ENCODE measurements around the gene NFIB.

The NFIB gene

GRCh38 chr9:14192556-14192955, 121.4 kb downstream of the NFIB start:
- no peak for DNase-seq (ENCODE audit: low read depth in 4 of 4, low spot score in 1 of 4)

GRCh38 chr9:14191512-14191911, 122.4 kb downstream of the NFIB start:
- DNase-seq (ENCODE audit: low read depth in 4 of 4, low spot score in 1 of 4), result no peak

- DNase-seq (ENCODE audit: low read depth in 4 of 4, low spot score in 1 of 4), result no peak
Measured at GRCh38 chr9:14190240-14190639, 123.7 kb downstream of the NFIB start.

GRCh38 chr9:14189578-14189977, 124.4 kb downstream of the NFIB start:
- no peak for DNase-seq (ENCODE audit: low read depth in 4 of 4, low spot score in 1 of 4)

DNA sequence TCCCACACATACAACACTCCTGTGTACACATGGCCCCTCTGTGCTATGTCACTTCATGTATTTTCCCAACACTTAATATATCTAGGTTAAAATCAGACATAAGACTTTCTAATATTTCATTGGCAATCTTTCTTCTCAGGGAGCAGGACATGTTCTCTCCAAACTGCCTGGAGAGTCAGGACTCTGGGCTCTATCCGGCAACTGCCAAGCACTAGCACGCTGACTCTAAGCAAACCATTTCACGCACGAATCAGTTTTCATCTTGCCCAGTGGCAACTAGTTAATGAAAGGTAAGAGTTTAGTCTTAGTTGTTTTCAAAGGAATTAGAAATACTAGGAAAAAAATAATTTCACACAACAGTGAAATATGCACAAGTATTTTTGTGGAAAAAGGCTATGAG, 124.8 kb downstream of the NFIB start:
- no peak for DNase-seq (ENCODE audit: low read depth in 4 of 4, low spot score in 1 of 4)

DNA sequence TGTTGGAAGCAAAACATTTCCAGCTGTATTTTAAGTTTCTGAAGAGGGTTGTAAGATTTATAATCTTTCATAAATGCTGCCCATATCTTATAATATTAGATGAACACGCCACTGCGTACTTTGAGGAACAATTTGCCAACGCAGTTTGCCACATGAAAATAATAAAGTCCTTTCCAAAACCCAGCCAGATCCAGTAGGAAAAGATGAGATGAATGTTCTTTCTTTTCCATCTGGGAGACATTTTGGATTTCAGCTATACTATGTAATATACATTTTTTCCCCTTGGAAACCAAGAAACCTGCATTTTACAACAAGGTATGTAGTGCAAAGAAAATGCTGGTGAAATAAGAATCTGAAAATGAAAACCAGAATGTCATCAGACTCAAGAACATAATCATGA, 125.4 kb downstream of the NFIB start:
- DNase-seq (ENCODE audit: low read depth in 4 of 4, low spot score in 1 of 4), result no peak

GRCh38 chr9:14188011-14188410, 125.9 kb downstream of the NFIB start:
- no peak for DNase-seq (ENCODE audit: low read depth in 4 of 4, low spot score in 1 of 4)

DNA sequence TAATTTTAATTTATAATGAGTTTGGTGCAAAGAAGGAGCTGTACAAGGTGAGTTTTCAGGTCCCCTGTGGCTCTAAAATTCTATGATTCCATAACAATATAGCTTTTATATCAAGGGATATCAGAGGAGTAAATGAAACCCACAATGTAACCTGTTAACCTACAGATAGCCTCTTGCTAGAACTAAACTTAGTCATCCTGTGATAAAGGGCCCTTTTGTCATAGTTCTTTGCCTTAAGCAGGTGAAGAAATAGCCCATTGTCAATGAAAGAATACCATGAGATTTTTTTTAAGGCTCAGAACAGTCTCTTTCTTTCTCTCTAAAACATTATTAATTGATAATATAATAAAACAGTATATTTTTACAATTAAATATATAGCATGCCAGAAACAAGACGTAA, 127.8 kb downstream of the NFIB start:
- no peak for DNase-seq (ENCODE audit: low read depth in 4 of 4, low spot score in 1 of 4)

DNA sequence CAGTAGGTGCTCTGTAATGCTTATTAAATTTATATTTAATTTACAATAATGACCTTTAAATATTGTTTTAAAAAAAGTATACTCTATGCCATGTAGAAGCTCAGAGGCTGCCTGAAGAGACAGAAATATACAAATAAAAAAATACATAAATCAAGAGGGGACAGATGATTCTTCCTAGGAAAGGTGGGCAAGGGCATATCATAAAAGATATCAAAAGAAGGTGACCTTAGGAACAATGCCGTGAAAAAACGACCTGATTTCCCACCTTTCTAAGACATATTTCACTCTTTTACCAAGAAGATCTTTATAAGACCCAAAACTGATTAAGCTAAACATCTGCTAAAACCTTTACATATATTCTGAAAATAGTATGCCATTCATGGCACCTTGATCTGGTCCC, 128.9 kb downstream of the NFIB start:
- no peak for DNase-seq (ENCODE audit: low read depth in 4 of 4, low spot score in 1 of 4)

DNA sequence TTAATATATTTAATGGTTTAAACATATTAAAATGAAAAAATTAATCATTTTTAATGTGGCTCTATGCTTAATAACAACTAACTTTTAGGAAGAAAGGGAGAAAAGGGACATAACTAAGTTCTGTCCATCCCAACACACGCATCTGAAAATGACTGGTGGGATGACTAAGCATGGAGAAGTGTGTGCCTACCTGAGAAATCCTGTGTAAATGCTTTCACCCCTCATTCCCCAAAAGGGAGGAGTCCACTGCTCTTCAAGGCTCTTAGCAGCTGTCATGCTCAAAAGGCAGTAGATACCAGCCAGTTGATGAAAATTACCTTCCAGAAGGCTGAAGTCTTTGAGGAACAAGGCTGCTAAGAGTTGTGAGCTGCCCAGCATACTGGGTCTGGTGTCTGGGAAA, 130.9 kb downstream of the NFIB start:
- no peak for DNase-seq (ENCODE audit: low read depth in 4 of 4, low spot score in 1 of 4)

GRCh38 chr9:14180960-14181537, 132.9 kb downstream of the NFIB start:
- DNase-seq (ENCODE audit: low read depth in 4 of 4, low spot score in 1 of 4), result no peak

- no peak for DNase-seq (ENCODE audit: low read depth in 4 of 4, low spot score in 1 of 4)
Measured at GRCh38 chr9:14180093-14180959, 133.6 kb downstream of the NFIB start.

DNA sequence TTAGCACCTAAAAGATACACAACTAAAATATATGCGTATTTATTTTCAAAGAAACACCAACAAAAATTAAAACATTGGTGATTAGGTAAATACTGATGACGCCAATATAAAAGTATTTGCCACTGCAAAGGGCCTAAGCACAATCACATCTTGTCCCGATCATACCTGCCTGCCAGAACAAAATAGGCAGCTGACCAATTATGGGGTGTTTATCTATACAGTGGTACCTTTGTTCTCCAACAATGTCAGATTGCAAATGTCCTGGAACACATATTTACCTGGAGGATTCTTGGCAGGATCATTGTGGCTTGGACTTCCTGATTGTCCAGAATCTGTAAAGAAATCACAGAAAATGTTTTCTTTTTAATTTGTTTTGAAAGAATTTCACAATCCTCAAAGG, 134.5 kb downstream of the NFIB start:
- DNase-seq (ENCODE audit: low read depth in 4 of 4, low spot score in 1 of 4), result no peak

DNA sequence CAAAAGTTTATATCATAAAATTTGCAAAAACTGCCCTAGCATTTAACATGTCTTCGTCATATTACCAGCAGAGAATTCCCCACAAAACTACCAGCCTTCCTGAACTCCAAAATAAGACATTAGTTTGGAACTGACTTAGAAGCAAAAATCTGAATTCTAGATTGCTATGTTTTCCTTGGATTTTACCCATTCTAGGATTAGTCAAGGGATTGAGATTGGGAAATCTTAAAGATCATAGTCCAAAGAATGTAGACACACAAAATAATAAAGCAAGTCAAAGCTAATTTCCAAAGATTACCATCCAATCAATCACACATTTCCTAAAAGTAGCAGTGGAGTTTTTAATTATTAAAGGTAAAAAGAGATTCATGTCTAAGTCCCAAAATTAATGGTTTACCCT, 138.2 kb downstream of the NFIB start:
- no peak for DNase-seq (ENCODE audit: low read depth in 4 of 4, low spot score in 1 of 4)

- DNase-seq (ENCODE audit: low read depth in 4 of 4, low spot score in 1 of 4), result no peak
Measured at GRCh38 chr9:14173713-14174112, 140.2 kb downstream of the NFIB start.

DNA sequence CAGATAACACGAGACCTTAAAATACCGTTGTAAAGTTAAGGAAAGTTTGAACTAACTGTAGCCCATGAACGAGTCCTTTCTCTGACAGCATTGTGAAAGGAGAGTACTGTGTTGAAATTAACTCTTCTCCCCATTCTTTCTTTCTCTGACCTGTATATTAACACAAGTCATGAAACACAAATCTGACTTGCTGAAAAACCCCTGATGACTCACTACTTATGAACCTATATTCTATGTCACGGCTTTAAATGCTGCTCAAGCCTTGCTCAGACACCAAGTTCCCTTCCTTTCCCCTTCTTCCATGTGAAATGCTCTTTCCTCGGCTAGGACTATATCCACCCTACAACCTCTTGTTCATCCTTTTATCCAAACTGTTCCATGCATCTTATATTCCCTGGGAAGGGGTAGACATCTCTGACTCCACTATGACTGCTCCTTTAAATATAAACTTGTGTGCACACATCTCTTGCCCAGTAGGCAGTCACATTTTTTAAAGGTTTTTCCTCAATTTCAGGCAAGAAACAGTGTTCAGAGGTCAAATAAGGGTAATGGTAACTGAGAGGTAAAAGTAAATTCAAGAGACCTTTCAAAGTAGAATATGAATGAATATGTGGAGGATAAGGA, 142.9 kb downstream of the NFIB start:
- DNase-seq (ENCODE audit: low read depth in 4 of 4, low spot score in 1 of 4), result no peak

DNA sequence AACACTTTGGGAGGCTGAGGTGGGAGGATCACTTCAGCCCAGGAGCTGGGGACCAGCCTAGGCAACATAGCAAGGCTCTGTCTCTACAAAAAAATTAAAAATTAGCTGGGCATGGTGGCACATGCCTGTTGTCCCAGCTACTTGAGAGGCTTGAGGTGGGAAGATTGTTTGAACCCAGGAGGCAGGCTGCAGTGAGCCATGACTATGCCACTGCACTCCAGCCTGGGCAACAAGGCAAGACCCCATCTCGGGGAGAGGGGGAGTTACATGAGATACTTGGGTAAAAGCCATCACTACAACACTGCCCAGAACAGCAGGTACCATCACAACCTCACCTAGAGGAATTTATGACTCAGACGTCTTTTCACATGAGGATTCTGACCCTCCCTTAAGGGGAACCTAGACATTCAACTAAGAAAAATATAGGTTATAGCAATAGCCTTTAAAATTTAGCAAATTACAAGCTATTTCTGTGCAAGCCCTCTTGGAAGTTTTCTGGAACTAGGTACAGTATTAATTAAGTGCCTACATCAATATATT, 143.5 kb downstream of the NFIB start:
- DNase-seq (ENCODE audit: low read depth in 4 of 4, low spot score in 1 of 4), result no peak

GRCh38 chr9:14168381-14168780, 145.6 kb downstream of the NFIB start:
- no peak for DNase-seq (ENCODE audit: low read depth in 4 of 4, low spot score in 1 of 4)

GRCh38 chr9:14165376-14166035, 148.4 kb downstream of the NFIB start:
- DNase-seq (ENCODE audit: low read depth in 4 of 4, low spot score in 1 of 4), result no peak

GRCh38 chr9:14164908-14165307, 149.0 kb downstream of the NFIB start:
- no peak for DNase-seq (ENCODE audit: low read depth in 4 of 4, low spot score in 1 of 4)

DNA sequence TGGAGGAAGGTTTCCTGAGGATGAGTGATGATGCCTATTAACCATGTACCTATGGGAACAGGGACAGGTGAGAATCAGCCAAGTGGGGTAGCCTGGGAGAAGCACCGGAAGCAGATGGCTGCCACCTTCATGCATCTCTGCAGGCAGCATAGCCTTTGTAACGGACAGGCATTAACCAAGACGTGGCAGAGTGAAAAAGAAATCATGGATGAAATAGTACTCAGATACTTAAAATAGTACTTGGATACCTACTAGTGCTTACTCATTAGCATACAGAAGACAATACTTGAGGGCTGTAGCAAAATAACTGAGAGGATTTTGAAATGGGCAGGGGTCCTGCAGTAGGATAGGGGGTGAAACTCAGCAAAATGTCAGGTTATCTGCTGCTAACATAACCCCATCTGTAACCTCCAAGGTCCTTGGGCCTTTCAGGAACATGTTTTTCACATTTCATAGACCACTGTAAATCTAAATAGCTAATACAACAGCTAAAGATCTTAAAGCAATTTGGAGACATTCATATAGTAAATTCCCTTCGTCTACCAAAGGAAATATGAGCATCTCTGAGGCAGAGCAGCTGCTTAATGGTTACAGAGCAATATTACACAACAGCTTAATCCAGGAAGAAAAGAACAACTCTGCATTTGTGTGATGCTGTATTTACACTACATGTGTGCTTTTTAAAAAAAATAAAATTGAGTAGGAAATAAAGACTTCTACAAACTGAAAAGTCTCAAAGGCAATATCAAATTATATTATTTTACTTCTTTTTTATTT, 154.3 kb downstream of the NFIB start:
- no peak for DNase-seq (ENCODE audit: low read depth in 4 of 4, low spot score in 1 of 4)
